OCI-LY7 (cell line): Measurements from ENCODE around the gene CRIP1. TPM values are rescaled to one million over a fixed set of nuclear protein-coding genes. Genes with fewer than 3 reads are reported as not detected.

Experiments used
- BruUV-seq: library from RNA; stranded (reverse); fragments of 400-500 nt; replicated peaks from 2 replicates; lab custom pipeline; 2021; lab: Mats Ljungman, UMichigan
- CTCF ChIA-PET: fragments of 300-600 bp; sonication (Branson Sonifier 250); formaldehyde crosslinking; loops from one replicate; lab custom pipeline; 2022; ENCODE audit warnings: antibody characterized with exemption; ENCODE audit not compliant: unreplicated experiment; lab: Charles Lee
- POLR2A ChIA-PET: fragments of 300-600 bp; sonication (Branson Sonifier 250); formaldehyde crosslinking; loops from one replicate; lab custom pipeline; 2022; ENCODE audit warnings: antibody characterized with exemption; lab: Charles Lee
- DNase-seq: peaks from one replicate; pipeline ENCODE4 v3.0.0-alpha.2; 2015; ENCODE audit warnings: low spot score
- H2AFZ ChIP-seq: fragments of 200-600 bp; sonication (generic), shearing (Covaris generic); 2 replicates; pipeline ENCODE4 v1.6.1; 2014; ENCODE audit warnings: mild to moderate bottlenecking, antibody characterized with exemption, low read length, moderate library complexity
- H3K27ac ChIP-seq: fragments of 200-600 bp; sonication (generic); 2 replicates; pipeline ENCODE4 v1.5.1; 2014; ENCODE audit warnings: mixed run types, low read depth, mild to moderate bottlenecking, moderate library complexity, low read length, inconsistent platforms; ENCODE audit not compliant: poor library complexity, severe bottlenecking
- H3K36me3 ChIP-seq: fragments of 200-600 bp; sonication (generic); 2 replicates; pipeline ENCODE4 v1.6.1; 2014; ENCODE audit warnings: mild to moderate bottlenecking, antibody characterized with exemption, low read length, moderate library complexity, mixed read lengths; ENCODE audit not compliant: insufficient read depth
- H3K4me1 ChIP-seq: fragments of 200-600 bp; sonication (generic); 2 replicates; pipeline ENCODE4 v1.5.1; 2014; ENCODE audit warnings: mild to moderate bottlenecking, low read length; ENCODE audit not compliant: insufficient read depth, poor library complexity, severe bottlenecking
- H3K4me2 ChIP-seq: fragments of 200-600 bp; sonication (generic); 2 replicates; pipeline ENCODE4 v1.6.1; 2014; ENCODE audit warnings: mild to moderate bottlenecking, low read length
- H3K4me3 ChIP-seq: fragments of 200-600 bp; sonication (generic); 2 replicates; pipeline ENCODE4 v1.5.1; 2014; ENCODE audit warnings: mild to moderate bottlenecking, low read depth, low read length; ENCODE audit not compliant: poor library complexity, severe bottlenecking
- H3K79me2 ChIP-seq: fragments of 200-600 bp; sonication (generic); 2 replicates; pipeline ENCODE4 v1.6.1; 2016; ENCODE audit warnings: low read depth, mild to moderate bottlenecking, low read length, moderate library complexity, mixed read lengths; ENCODE audit not compliant: insufficient read depth
- H3K9me2 ChIP-seq: fragments of 200-600 bp; sonication (generic); 2 replicates; pipeline ENCODE4 v1.6.1; 2016; ENCODE audit warnings: mild to moderate bottlenecking, low read length, mixed read lengths; ENCODE audit not compliant: insufficient read depth
- H3K9me3 ChIP-seq: fragments of 200-600 bp; sonication (generic); 2 replicates; pipeline ENCODE4 v1.6.1; 2014; ENCODE audit warnings: mild to moderate bottlenecking, mixed run types, low read length, mixed read lengths
- H4K20me1 ChIP-seq: fragments of 200-600 bp; sonication (generic); 2 replicates; pipeline ENCODE4 v1.6.1; 2014; ENCODE audit warnings: mild to moderate bottlenecking, antibody characterized with exemption, low read length, moderate library complexity, mixed read lengths; ENCODE audit not compliant: insufficient read depth
- EZH2phosphoT487 ChIP-seq: fragments of 200-600 bp; sonication (generic); IDR thresholded peaks from 2 replicates; pipeline ENCODE4 v1.6.1; 2018; ENCODE audit warnings: low read depth, borderline replicate concordance, mild to moderate bottlenecking, mixed run types, antibody characterized with exemption, low read length, moderate library complexity, mixed read lengths
- intact Hi-C: fragments of 100-400 bp; cut with micrococcal nuclease; formaldehyde crosslinking; loops from one replicate; pipeline ENCODE4 v1.10.0; 2022; ENCODE audit not compliant: unreplicated experiment
- total RNA-seq, 2 experiments: library from RNA; depleted of rRNA in 1 of 2; stranded (reverse); fragments of >200 nt in 1 of 2; shearing (Covaris generic) in 1 of 2; gene quantifications; 2 replicates each; pipeline ENCODE4 v1.2.3, GENCODE V29; 2014 to 2022
- TF ChIP-seq, protein P1 (sequence below): fragments of 200-600 bp; sonication (generic); conservative IDR thresholded peaks from 2 replicates; pipeline ENCODE4 v1.5.1; 2014; ENCODE audit warnings: mild to moderate bottlenecking, antibody characterized with exemption, low read length, moderate library complexity, mixed read lengths

CRIP1 gene
- total RNA-seq, 2 experiments from 2014 or later: 4.6 TPM; not detected in 1

DNA sequence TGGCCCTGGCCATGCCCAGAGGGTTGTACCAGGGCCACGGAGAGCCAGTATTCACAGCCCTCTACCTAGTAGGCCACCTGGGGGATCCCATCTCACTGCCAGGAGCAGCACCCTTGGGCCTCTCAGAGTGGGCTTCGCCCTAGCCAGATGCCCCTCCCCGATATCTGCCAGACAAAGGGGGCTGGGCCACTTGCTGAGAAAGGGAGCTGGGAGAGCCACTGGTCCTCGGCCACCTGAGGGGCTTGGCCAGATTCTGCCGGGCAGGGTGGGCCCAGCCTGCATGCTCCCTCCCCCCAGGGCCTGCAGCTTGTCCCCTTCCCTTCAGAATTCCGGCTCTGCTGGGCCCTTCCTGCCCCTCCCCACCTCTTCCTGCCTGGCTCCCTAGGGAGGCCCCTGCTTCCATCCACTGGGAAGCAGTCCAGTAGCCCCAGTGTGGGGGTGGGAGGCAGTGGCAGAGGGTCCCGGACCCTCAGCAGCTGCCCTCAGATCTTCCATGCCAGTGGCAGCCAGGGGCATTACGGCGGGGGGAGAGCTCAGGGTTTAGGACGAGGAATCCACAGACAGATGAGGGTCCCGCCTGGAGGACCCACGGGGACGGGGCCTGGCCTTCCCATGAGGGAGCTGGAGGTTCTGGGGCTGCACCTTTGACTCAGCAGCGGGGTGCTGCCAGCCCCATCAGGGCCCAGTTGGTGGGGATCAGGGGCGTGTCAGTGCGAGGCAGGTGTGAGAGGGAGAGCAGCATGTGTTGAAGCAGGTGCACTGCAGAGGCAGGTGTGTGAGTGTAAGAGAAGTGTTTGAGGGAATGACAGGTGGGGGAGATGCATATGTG, 9.6 kb upstream of the CRIP1 start:
- intact Hi-C loops: no loop called here
- no peak overlapping the region for H3K4me3 ChIP-seq
- CTCF ChIA-PET: no interaction called here
- POLR2A ChIA-PET: no interaction called here
- no peaks in the 10 kb centered on the region for H3K36me3 ChIP-seq
- no peak overlapping the region for H2AFZ ChIP-seq
- no peaks in the 10 kb centered on the region for H4K20me1 ChIP-seq
- no peak overlapping the region for H3K27ac ChIP-seq
- no TSS peak for BruUV-seq
- no peak overlapping the region for H3K4me2 ChIP-seq
- H3K9me3 ChIP-seq: no peaks in the 10 kb centered on the region
- H3K79me2 ChIP-seq: no peaks in the 10 kb centered on the region
- peaks cover 23% of the 10 kb centered on the region for H3K4me1 ChIP-seq
- TF ChIP-seq, protein P1, sequence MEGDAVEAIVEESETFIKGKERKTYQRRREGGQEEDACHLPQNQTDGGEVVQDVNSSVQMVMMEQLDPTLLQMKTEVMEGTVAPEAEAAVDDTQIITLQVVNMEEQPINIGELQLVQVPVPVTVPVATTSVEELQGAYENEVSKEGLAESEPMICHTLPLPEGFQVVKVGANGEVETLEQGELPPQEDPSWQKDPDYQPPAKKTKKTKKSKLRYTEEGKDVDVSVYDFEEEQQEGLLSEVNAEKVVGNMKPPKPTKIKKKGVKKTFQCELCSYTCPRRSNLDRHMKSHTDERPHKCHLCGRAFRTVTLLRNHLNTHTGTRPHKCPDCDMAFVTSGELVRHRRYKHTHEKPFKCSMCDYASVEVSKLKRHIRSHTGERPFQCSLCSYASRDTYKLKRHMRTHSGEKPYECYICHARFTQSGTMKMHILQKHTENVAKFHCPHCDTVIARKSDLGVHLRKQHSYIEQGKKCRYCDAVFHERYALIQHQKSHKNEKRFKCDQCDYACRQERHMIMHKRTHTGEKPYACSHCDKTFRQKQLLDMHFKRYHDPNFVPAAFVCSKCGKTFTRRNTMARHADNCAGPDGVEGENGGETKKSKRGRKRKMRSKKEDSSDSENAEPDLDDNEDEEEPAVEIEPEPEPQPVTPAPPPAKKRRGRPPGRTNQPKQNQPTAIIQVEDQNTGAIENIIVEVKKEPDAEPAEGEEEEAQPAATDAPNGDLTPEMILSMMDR: no peak
- TF ChIP-seq EZH2phosphoT487: no peak
- no peaks in the 10 kb centered on the region for H3K9me2 ChIP-seq
- DNase-seq: no peak

DNA sequence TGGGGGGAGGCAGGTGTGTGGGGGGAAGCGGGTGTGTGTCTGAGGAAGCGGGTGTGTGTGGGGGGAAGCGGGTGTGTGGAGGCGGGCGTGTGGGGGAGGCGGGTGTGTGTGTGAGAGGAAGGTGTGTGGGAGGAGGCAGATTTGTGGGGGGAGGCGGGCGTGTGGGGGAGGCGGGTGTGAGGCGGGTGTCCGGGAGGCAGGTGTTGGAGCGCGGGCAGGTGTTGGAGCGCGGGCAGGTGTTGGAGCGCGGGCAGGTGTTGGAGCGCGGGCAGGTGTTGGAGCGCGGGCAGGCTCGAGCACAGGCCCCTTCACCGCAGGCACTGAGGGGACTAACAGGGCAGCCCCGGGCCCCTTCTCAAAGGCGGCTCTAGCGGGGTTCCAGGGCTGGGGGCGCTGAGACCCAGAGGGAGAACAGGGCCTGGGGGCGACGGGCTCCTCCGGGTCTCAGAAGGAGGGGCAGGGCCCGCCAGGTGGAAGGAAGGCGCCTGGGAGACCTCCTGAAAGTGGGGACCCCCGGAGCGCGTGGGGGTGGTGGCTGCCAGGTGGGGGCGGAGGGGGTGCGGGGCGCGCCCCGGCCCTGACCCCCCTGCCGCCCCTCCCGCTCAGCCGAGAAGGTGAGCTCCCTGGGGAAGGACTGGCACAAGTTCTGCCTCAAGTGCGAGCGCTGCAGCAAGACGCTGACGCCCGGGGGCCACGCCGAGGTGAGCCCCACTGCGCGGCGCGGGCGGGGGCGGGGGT, 8.9 kb upstream of the CRIP1 start:
- no peaks in the 10 kb centered on the region for H3K9me3 ChIP-seq
- no peak overlapping the region for H3K4me2 ChIP-seq
- no TSS peak for BruUV-seq
- no peaks in the 10 kb centered on the region for H3K9me2 ChIP-seq
- no peak overlapping the region for H3K27ac ChIP-seq
- CTCF ChIA-PET: no interaction called here
- H3K4me3 ChIP-seq: no peak overlapping the region
- no peak for DNase-seq
- H3K4me1 ChIP-seq: peaks cover 24% of the 10 kb centered on the region
- intact Hi-C loops: no loop called here
- no peaks in the 10 kb centered on the region for H3K36me3 ChIP-seq
- TF ChIP-seq, protein P1: no peak
- no peak for TF ChIP-seq EZH2phosphoT487
- H3K79me2 ChIP-seq: no peaks in the 10 kb centered on the region
- POLR2A ChIA-PET: no interaction called here
- no peaks in the 10 kb centered on the region for H4K20me1 ChIP-seq
- no peak overlapping the region for H2AFZ ChIP-seq
